ENCODE measurements around the gene CDK5RAP3.
A peak's percentile ranks its signal among the peaks of the same experiment; 100 is the strongest.

Gene CDK5RAP3

DNA sequence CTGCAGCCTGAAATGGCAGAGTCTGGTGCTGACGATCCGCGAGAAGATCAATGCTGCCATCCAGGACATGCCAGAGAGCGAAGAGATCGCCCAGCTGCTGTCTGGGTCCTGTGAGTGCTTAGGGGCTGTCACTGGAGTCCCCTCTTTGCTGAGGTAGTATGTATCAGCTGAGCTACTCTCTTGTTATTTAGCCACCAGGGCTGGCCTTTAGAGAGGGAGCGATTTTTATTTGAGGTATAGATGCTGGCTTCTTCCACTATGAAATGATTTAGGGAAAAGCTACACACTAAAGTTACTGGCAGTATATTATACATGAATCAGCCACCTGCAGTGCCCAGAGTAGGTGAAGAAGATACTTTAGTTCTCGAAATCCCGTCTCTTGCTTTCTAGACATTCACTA lies 2.6 kb downstream of the CDK5RAP3 start:
- no peaks in the 10 kb centered on the region for H3K27me3 ChIP-seq (replicated peaks; ENCODE audit: control insufficient read depth, insufficient read depth, low read length, poor library complexity, severe bottlenecking)
- peaks cover 30% of the 10 kb centered on the region for H3K36me3 ChIP-seq (ENCODE audit: control insufficient read depth, insufficient read depth, low read length)
- H3K4me1 ChIP-seq (ENCODE audit: control insufficient read depth, insufficient read depth, low read length, poor library complexity, severe bottlenecking) = peaks cover 17% of the 10 kb centered on the region
- no peak overlapping the region for H3K4me3 ChIP-seq (ENCODE audit: insufficient read depth, low read depth, low read length, poor library complexity, severe bottlenecking)
- no peak overlapping the region for H3K27ac ChIP-seq (ENCODE audit: insufficient read depth, low read length, poor library complexity, severe bottlenecking)
- no peaks in the 10 kb centered on the region for H3K9me3 ChIP-seq (ENCODE audit: control insufficient read depth, low read length)
- DNase-seq = no peak

DNA sequence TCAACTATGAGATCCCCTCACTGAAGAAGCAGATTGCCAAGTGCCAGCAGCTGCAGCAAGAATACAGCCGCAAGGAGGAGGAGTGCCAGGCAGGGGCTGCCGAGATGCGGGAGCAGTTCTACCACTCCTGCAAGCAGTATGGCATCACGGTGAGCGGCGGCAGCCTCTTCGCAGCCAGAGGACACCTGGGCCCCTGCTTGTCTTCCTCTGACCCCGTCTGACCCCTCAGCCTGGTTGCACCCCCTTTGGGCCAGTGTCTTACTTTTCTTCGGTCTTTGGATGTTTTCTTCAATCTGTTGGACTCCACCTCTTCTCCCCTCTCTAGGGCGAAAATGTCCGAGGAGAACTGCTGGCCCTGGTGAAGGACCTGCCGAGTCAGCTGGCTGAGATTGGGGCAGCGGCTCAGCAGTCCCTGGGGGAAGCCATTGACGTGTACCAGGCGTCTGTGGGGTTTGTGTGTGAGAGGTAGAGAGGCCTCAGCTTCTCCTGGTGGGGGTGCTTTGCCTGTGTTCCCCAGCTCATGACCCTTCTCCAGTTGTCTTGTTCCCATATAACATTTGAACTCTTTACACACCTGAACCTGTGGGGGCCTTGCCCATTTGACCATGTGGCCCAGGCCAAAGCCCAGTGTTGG lies 4.4 kb downstream of the CDK5RAP3 start:
- Histone ChIP-seq H3K4me3 (ENCODE audit: insufficient read depth, low read depth, low read length, poor library complexity, severe bottlenecking) (no peak overlapping the region), H3K9me3 (ENCODE audit: control insufficient read depth, low read length) (no peaks in the 10 kb centered on the region), H3K4me1 (ENCODE audit: control insufficient read depth, insufficient read depth, low read length, poor library complexity, severe bottlenecking) (peaks cover 10% of the 10 kb centered on the region), H3K36me3 (ENCODE audit: control insufficient read depth, insufficient read depth, low read length) (peaks cover 48% of the 10 kb centered on the region), H3K27ac (ENCODE audit: insufficient read depth, low read length, poor library complexity, severe bottlenecking) (no peak overlapping the region), H3K27me3 (replicated peaks; ENCODE audit: control insufficient read depth, insufficient read depth, low read length, poor library complexity, severe bottlenecking) (no peaks in the 10 kb centered on the region)
- no peak for DNase-seq

DNA sequence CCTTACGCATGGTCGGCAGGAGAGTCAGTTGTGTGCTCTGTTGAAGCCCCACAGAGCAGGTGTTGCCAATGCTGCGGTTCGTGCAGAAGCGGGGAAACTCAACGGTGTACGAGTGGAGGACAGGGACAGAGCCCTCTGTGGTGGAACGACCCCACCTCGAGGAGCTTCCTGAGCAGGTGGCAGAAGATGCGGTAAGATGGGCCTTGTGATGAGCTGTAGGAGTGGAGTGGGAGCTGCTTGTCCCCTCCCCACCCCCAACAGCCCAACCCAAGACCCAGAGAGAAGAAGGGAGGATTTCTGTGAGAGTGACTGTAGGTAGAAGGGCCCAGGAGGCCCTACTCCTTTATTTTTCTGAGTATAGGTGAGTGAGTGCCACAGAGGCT lies 4.9 kb downstream of the CDK5RAP3 start:
- Histone ChIP-seq H3K27ac (ENCODE audit: insufficient read depth, low read length, poor library complexity, severe bottlenecking) (no peak overlapping the region), H3K9me3 (ENCODE audit: control insufficient read depth, low read length) (no peaks in the 10 kb centered on the region), H3K36me3 (ENCODE audit: control insufficient read depth, insufficient read depth, low read length) (peaks cover 53% of the 10 kb centered on the region), H3K27me3 (replicated peaks; ENCODE audit: control insufficient read depth, insufficient read depth, low read length, poor library complexity, severe bottlenecking) (no peaks in the 10 kb centered on the region), H3K4me3 (ENCODE audit: insufficient read depth, low read depth, low read length, poor library complexity, severe bottlenecking) (no peak overlapping the region), H3K4me1 (ENCODE audit: control insufficient read depth, insufficient read depth, low read length, poor library complexity, severe bottlenecking) (peaks cover 8% of the 10 kb centered on the region)
- no peak for DNase-seq

DNA sequence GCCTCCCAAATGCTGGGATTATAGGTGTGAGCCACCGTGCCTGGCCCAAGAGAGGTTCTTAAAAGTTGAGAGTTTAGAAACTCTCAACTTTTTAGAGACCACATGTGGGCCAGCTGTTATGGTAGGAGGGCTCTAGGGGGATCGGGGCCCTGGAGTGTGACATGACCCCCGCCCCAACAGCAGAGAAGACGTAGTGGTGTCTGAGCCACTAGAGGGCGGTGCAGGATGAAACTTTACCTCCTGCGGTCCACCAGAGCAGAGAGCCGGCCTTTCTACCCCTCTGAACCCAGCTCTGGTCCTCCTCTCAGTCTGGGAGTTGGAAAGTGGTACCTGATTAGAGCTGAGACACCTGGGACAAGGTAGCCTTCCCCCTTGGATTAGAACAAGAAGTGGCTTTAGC lies 7.4 kb downstream of the CDK5RAP3 start:
- peaks cover 5% of the 10 kb centered on the region for H3K4me1 ChIP-seq (ENCODE audit: control insufficient read depth, insufficient read depth, low read length, poor library complexity, severe bottlenecking)
- no peak overlapping the region for H3K4me3 ChIP-seq (ENCODE audit: insufficient read depth, low read depth, low read length, poor library complexity, severe bottlenecking)
- no peak overlapping the region for H3K27ac ChIP-seq (ENCODE audit: insufficient read depth, low read length, poor library complexity, severe bottlenecking)
- peak in 1 of 3 donors; percentile 20 for DNase-seq
- no peaks in the 10 kb centered on the region for H3K27me3 ChIP-seq (replicated peaks; ENCODE audit: control insufficient read depth, insufficient read depth, low read length, poor library complexity, severe bottlenecking)
- peaks cover 76% of the 10 kb centered on the region for H3K36me3 ChIP-seq (ENCODE audit: control insufficient read depth, insufficient read depth, low read length)
- H3K9me3 ChIP-seq (ENCODE audit: control insufficient read depth, low read length) = no peaks in the 10 kb centered on the region

DNA sequence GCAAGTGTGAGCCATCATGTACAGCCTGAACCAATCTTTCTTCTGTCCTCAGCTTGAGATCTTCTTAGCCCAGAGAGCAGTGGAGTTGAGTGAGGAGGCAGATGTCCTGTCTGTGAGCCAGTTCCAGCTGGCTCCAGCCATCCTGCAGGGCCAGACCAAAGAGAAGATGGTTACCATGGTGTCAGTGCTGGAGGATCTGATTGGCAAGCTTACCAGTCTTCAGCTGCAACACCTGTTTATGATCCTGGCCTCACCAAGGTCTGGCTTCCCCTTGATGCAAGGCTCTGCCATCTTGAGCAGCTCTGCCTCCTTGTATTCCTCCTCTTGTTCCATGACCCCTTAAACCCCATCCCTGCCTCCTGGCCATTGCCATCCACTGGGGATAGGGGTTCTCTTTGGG lies 9.6 kb downstream of the CDK5RAP3 start:
- DNase-seq = no peak
- Histone ChIP-seq H3K4me1 (ENCODE audit: control insufficient read depth, insufficient read depth, low read length, poor library complexity, severe bottlenecking) (peaks cover 5% of the 10 kb centered on the region), H3K36me3 (ENCODE audit: control insufficient read depth, insufficient read depth, low read length) (peaks cover 68% of the 10 kb centered on the region), H3K27ac (ENCODE audit: insufficient read depth, low read length, poor library complexity, severe bottlenecking) (no peak overlapping the region), H3K9me3 (ENCODE audit: control insufficient read depth, low read length) (no peaks in the 10 kb centered on the region), H3K27me3 (replicated peaks; ENCODE audit: control insufficient read depth, insufficient read depth, low read length, poor library complexity, severe bottlenecking) (no peaks in the 10 kb centered on the region), H3K4me3 (ENCODE audit: insufficient read depth, low read depth, low read length, poor library complexity, severe bottlenecking) (no peak overlapping the region)

DNA sequence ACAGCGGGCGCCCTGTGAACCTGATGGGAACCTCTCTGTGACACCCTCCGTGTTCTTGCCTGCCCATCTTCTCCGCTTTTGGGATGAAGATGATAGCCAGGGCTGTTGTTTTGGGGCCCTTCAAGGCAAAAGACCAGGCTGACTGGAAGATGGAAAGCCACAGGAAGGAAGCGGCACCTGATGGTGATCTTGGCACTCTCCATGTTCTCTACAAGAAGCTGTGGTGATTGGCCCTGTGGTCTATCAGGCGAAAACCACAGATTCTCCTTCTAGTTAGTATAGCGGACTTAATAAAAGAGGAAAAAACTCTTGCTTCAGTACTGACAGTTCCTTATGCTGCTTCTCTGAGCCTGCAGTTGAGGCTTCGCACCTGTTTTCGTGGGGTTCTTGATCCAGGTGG lies 10.5 kb downstream of the CDK5RAP3 start:
- no peak overlapping the region for H3K27ac ChIP-seq (ENCODE audit: insufficient read depth, low read length, poor library complexity, severe bottlenecking)
- H3K9me3 ChIP-seq (ENCODE audit: control insufficient read depth, low read length) = no peaks in the 10 kb centered on the region
- no peaks in the 10 kb centered on the region for H3K27me3 ChIP-seq (replicated peaks; ENCODE audit: control insufficient read depth, insufficient read depth, low read length, poor library complexity, severe bottlenecking)
- H3K4me1 ChIP-seq (ENCODE audit: control insufficient read depth, insufficient read depth, low read length, poor library complexity, severe bottlenecking) = peaks cover 5% of the 10 kb centered on the region
- no peak overlapping the region for H3K4me3 ChIP-seq (ENCODE audit: insufficient read depth, low read depth, low read length, poor library complexity, severe bottlenecking)
- peaks cover 62% of the 10 kb centered on the region for H3K36me3 ChIP-seq (ENCODE audit: control insufficient read depth, insufficient read depth, low read length)
- DNase-seq = no peak

DNA sequence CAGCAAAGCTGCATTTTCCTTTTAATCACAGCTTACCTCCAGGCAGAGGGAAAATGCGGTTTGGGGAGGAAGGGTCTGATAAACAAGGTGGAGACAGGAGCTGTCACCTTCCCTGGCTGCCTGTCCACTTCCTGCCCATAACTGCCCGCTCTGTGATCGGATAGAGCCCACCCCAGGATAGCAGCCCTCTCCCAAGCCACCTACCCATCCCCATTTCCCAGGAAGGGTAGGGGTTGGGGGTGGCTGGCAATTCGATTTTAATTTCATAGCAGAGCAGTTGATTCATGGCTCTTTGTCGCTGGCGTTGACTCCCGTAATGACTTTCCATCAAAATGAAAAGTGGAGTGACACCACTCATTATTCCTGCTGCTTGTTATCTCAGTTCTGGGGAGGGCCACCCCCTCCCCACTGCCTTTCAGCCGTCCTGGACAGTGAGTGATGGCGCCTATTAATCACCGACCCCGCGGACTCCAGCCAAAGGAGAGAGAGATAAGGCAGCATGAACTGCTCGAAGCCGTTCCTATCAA lies 11.2 kb downstream of the CDK5RAP3 start:
- Histone ChIP-seq H3K4me1 (ENCODE audit: control insufficient read depth, insufficient read depth, low read length, poor library complexity, severe bottlenecking) (peaks cover 5% of the 10 kb centered on the region), H3K4me3 (ENCODE audit: insufficient read depth, low read depth, low read length, poor library complexity, severe bottlenecking) (no peak overlapping the region), H3K27me3 (replicated peaks; ENCODE audit: control insufficient read depth, insufficient read depth, low read length, poor library complexity, severe bottlenecking) (no peaks in the 10 kb centered on the region), H3K9me3 (ENCODE audit: control insufficient read depth, low read length) (no peaks in the 10 kb centered on the region), H3K36me3 (ENCODE audit: control insufficient read depth, insufficient read depth, low read length) (peaks cover 58% of the 10 kb centered on the region), H3K27ac (ENCODE audit: insufficient read depth, low read length, poor library complexity, severe bottlenecking) (no peak overlapping the region)
- no peak for DNase-seq

DNA sequence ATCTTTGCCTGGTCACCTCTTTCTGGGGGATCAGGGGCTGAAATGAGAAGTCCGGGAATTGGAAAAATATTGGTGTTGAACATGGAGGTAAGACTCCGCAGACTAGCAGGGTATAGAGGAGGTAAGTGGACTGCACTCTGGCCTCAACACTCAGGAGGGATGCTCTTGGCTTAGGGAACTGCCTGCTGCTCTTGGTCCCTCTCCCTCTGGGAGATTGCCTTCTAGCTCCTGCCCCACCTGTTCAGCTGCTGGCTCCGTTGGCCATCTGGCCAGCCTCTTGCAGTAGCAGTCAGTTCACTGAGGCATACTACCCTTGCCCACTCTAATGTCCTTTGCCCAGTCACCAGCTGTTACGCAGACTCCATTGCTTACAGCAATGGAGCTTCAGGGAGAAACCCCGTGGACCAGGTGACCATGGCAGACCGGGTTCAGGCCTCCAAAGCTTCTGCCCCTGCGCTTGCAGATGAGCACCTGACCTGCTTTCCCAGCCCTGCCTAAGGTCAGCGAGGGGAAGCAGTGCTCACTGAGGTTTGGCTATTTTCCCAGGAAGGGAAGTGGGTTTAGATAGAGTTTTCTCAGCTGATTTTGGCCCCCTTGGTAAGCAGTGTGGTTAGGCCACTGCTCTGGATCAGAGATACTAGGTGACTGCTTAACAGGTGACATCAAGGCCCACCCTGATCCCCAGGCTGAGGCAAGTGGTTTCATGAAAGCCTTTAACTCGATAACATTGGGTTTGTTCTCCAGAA lies 11.9 kb downstream of the CDK5RAP3 start:
- no peaks in the 10 kb centered on the region for H3K9me3 ChIP-seq (ENCODE audit: control insufficient read depth, low read length)
- H3K27ac ChIP-seq (ENCODE audit: insufficient read depth, low read length, poor library complexity, severe bottlenecking) = no peak overlapping the region
- H3K27me3 ChIP-seq (replicated peaks; ENCODE audit: control insufficient read depth, insufficient read depth, low read length, poor library complexity, severe bottlenecking) = no peaks in the 10 kb centered on the region
- H3K4me3 ChIP-seq (ENCODE audit: insufficient read depth, low read depth, low read length, poor library complexity, severe bottlenecking) = no peak overlapping the region
- H3K36me3 ChIP-seq (ENCODE audit: control insufficient read depth, insufficient read depth, low read length) = peaks cover 53% of the 10 kb centered on the region
- H3K4me1 ChIP-seq (ENCODE audit: control insufficient read depth, insufficient read depth, low read length, poor library complexity, severe bottlenecking) = peaks cover 5% of the 10 kb centered on the region
- DNase-seq = no peak

DNA sequence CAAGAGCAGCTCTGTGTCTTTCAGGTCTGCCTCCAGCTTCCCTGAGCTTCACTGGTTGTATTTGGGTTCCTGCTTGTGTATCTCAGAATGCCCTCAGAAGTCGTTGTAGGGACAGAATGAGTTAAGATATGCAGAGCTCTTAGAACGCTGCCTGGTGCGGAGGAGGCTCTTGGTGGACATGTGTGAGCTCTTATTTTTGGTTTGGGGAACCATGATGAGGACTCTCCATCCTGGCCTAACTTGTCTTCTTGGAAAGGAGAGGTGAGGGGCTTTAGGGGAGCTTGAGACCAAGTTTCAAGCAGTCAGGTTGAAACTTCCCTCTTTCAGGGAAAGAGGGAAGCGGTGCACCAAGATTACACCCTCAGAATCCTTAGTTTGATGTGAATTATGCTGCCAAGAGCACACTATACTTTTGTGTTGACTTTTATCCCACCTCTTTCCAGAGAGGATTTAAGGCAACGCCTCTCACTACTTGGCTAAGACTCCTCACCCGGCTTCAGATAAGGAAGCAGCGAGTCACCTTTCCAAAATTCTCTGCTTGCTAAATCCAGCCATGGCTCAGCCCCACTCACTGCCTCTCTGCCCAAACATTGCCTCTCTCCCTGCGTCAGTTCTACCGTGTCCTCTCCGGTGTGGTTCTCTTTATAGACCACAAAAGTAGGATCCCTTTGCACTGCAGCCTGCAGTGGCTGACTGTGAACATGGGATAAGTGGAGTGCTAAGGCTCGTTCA lies 12.7 kb downstream of the CDK5RAP3 start:
- no peak overlapping the region for H3K4me3 ChIP-seq (ENCODE audit: insufficient read depth, low read depth, low read length, poor library complexity, severe bottlenecking)
- H3K9me3 ChIP-seq (ENCODE audit: control insufficient read depth, low read length) = no peaks in the 10 kb centered on the region
- no peak for DNase-seq
- H3K4me1 ChIP-seq (ENCODE audit: control insufficient read depth, insufficient read depth, low read length, poor library complexity, severe bottlenecking) = peaks cover 5% of the 10 kb centered on the region
- H3K36me3 ChIP-seq (ENCODE audit: control insufficient read depth, insufficient read depth, low read length) = peaks cover 50% of the 10 kb centered on the region
- H3K27ac ChIP-seq (ENCODE audit: insufficient read depth, low read length, poor library complexity, severe bottlenecking) = no peak overlapping the region
- no peaks in the 10 kb centered on the region for H3K27me3 ChIP-seq (replicated peaks; ENCODE audit: control insufficient read depth, insufficient read depth, low read length, poor library complexity, severe bottlenecking)

DNA sequence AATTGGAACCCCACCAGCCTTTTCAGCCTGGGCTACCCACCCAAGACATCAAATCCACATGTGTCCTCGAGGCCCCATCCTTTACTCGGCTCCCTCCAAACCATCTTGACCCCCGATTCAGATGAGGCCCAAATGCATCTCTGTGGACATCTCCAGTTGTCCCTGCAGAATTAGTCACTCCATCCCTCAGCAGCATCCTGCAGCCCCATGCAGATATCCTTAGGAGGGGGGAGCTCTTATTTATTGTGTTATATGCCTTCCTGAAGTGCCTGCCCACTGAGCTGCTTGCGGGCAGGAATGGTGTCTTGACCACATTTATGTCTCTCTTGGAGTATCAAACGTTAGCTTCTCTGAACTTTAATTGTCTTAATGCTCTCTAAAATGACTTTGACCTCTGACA lies 15.6 kb downstream of the CDK5RAP3 start:
- DNase-seq = no peak
- Histone ChIP-seq H3K4me3 (ENCODE audit: insufficient read depth, low read depth, low read length, poor library complexity, severe bottlenecking) (no peak overlapping the region), H3K27ac (ENCODE audit: insufficient read depth, low read length, poor library complexity, severe bottlenecking) (no peak overlapping the region), H3K36me3 (ENCODE audit: control insufficient read depth, insufficient read depth, low read length) (peaks cover 23% of the 10 kb centered on the region), H3K27me3 (replicated peaks; ENCODE audit: control insufficient read depth, insufficient read depth, low read length, poor library complexity, severe bottlenecking) (no peaks in the 10 kb centered on the region), H3K4me1 (ENCODE audit: control insufficient read depth, insufficient read depth, low read length, poor library complexity, severe bottlenecking) (peaks cover 5% of the 10 kb centered on the region), H3K9me3 (ENCODE audit: control insufficient read depth, low read length) (no peaks in the 10 kb centered on the region)
